ENCODE measurements around the gene LIPK.

DNA sequence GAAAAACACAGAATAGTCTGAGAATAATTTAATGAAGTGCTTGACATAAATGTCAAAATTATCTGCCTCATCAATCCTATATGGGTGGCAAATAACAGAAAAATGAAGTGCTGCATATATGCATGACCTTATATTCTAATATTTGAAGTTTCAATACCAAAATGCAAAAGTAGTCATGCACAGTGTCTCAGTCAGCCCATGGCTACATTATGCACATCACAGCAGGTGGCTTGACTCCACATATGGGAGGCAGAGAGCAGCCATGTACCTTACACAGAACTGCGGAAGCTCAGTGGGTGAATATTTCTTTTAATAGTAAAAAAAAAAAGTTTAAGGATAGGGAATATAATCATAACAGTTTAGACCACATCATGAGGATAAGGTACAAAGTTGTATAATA, 36.4 kb downstream of the LIPK start:
- TF ChIP-seq EZH2 (IDR thresholded peaks at IDR 0.05; ENCODE audit: borderline replicate concordance) (no peak), EZH2phosphoT487 (IDR thresholded peaks at IDR 0.05; ENCODE audit: low read depth, severe bottlenecking, unreplicated experiment) (no peak)
- TF ChIP-seq, protein P1, sequence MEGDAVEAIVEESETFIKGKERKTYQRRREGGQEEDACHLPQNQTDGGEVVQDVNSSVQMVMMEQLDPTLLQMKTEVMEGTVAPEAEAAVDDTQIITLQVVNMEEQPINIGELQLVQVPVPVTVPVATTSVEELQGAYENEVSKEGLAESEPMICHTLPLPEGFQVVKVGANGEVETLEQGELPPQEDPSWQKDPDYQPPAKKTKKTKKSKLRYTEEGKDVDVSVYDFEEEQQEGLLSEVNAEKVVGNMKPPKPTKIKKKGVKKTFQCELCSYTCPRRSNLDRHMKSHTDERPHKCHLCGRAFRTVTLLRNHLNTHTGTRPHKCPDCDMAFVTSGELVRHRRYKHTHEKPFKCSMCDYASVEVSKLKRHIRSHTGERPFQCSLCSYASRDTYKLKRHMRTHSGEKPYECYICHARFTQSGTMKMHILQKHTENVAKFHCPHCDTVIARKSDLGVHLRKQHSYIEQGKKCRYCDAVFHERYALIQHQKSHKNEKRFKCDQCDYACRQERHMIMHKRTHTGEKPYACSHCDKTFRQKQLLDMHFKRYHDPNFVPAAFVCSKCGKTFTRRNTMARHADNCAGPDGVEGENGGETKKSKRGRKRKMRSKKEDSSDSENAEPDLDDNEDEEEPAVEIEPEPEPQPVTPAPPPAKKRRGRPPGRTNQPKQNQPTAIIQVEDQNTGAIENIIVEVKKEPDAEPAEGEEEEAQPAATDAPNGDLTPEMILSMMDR (IDR thresholded peaks at IDR 0.05; ENCODE audit: poor library complexity) = no peak
